ENCODE results near the gene RASL10B. TPM values are rescaled to one million over a fixed set of nuclear protein-coding genes. Genes with fewer than 3 reads are reported as not detected.
"Not testable (repeated sequence)": the region's sequence is repeated elsewhere in the genome, so short reads cannot be mapped to it uniquely, and the experiment has no call there.

RASL10B gene
- total RNA-seq, 2 donors from 2014 or later: 39.2 to 61.9 TPM

GRCh38 chr17:35694906-35695305 is 36.5 kb upstream of the RASL10B start:
- H3K36me3 ChIP-seq: peaks cover 21% of the 10 kb centered on the region
- TF ChIP-seq, protein P1, sequence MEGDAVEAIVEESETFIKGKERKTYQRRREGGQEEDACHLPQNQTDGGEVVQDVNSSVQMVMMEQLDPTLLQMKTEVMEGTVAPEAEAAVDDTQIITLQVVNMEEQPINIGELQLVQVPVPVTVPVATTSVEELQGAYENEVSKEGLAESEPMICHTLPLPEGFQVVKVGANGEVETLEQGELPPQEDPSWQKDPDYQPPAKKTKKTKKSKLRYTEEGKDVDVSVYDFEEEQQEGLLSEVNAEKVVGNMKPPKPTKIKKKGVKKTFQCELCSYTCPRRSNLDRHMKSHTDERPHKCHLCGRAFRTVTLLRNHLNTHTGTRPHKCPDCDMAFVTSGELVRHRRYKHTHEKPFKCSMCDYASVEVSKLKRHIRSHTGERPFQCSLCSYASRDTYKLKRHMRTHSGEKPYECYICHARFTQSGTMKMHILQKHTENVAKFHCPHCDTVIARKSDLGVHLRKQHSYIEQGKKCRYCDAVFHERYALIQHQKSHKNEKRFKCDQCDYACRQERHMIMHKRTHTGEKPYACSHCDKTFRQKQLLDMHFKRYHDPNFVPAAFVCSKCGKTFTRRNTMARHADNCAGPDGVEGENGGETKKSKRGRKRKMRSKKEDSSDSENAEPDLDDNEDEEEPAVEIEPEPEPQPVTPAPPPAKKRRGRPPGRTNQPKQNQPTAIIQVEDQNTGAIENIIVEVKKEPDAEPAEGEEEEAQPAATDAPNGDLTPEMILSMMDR (IDR thresholded peaks at IDR 0.05): no peak
- peaks cover 0 to 16% of the 10 kb centered on the region in 2 donors for H3K4me1 ChIP-seq
- no peaks in the 10 kb centered on the region for H3K27me3 ChIP-seq
- H3K27ac ChIP-seq: peak overlapping the region in 1 of 2 donors; percentile 47
- H3K4me3 ChIP-seq: no peak overlapping the region
- no peaks in the 10 kb centered on the region for H3K9me3 ChIP-seq
- DNase-seq (ENCODE audit: low spot score): no peak

GRCh38 chr17:35695613-35696012 is 35.8 kb upstream of the RASL10B start:
- H3K36me3 ChIP-seq: peaks cover 21% of the 10 kb centered on the region
- H3K4me1 ChIP-seq: peaks cover 0 to 16% of the 10 kb centered on the region in 2 donors
- DNase-seq (ENCODE audit: low spot score): no peak
- no peak overlapping the region for H3K4me3 ChIP-seq
- TF ChIP-seq, protein P1 (IDR thresholded peaks at IDR 0.05): no peak
- H3K27me3 ChIP-seq: no peaks in the 10 kb centered on the region
- H3K27ac ChIP-seq: peak overlapping the region; percentile 3 to 47
- no peaks in the 10 kb centered on the region for H3K9me3 ChIP-seq

- Histone ChIP-seq H3K36me3 (peaks cover 18% of the 10 kb centered on the region), H3K4me1 (peaks cover 0 to 16% of the 10 kb centered on the region in 2 donors), H3K9me3 (no peaks in the 10 kb centered on the region), H3K4me3 (no peak overlapping the region), H3K27me3 (no peaks in the 10 kb centered on the region), H3K27ac (no peak overlapping the region)
- TF ChIP-seq, protein P1 (IDR thresholded peaks at IDR 0.05): no peak
- no peak for DNase-seq (ENCODE audit: low spot score)
Measured at GRCh38 chr17:35698800-35699199, 32.6 kb upstream of the RASL10B start.

DNA sequence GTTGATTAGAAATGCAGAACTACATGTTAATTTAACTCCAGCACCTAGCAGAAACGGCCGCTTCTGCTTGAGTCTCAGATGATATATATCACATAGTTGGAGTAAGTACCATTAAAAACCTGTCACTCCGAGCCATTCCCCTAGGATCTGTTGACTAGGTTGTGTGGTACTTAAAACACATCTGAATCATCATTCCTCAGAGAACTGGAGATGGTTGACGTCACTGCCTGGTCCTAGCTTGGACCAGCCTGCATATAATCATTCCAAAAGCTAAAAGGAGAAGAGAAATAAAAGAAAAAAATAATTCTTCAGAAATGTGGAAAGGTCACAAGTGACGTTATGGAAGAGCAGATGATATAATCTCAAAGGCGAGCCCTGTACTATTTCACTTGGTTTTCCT is 31.3 kb upstream of the RASL10B start:
- Histone ChIP-seq H3K27ac (no peak overlapping the region), H3K4me3 (no peak overlapping the region), H3K27me3 (no peaks in the 10 kb centered on the region), H3K9me3 (no peaks in the 10 kb centered on the region), H3K4me1 (peaks cover 0 to 8% of the 10 kb centered on the region in 2 donors), H3K36me3 (peaks cover 4% of the 10 kb centered on the region)
- DNase-seq (ENCODE audit: low spot score): no peak
- TF ChIP-seq, protein P1 (IDR thresholded peaks at IDR 0.05): no peak

- Histone ChIP-seq H3K36me3 (no peaks in the 10 kb centered on the region), H3K27ac (no peak overlapping the region), H3K4me3 (no peak overlapping the region), H3K4me1 (no peaks in the 10 kb centered on the region), H3K27me3 (no peaks in the 10 kb centered on the region), H3K9me3 (no peaks in the 10 kb centered on the region)
- DNase-seq (ENCODE audit: low spot score): no peak
- TF ChIP-seq, protein P1 (IDR thresholded peaks at IDR 0.05): no peak
Measured at GRCh38 chr17:35701491-35701890, 29.9 kb upstream of the RASL10B start.

DNA sequence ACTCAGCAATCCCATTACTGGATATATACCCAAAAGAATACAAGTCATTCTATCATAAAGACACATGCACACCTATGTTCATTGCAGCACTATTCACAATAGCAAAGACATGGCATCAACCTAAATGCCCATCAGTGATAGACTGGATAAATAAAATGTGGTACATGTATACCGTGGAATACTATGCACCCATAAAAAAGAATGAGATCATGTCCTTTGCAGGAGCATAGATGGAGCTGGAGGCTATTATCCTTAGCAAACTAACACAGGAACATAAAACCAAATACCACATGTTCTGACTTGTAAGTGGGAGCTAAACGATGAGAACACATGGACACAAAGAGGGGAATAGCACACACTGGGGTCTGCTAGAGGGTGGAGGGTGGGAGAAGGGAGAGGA is 28.1 kb upstream of the RASL10B start:
- H3K36me3 ChIP-seq; H3K4me1 ChIP-seq; DNase-seq (ENCODE audit: low spot score); H3K4me3 ChIP-seq; H3K27ac ChIP-seq; H3K9me3 ChIP-seq; H3K27me3 ChIP-seq: not testable (repeated sequence)

Measured in right atrium auricular region (tissue), 2 donors.